Measurements from ENCODE around the gene CTU2. TPM values are rescaled to one million over a fixed set of nuclear protein-coding genes. Genes with fewer than 3 reads are reported as not detected.
A peak's percentile ranks its signal among the peaks of the same experiment; 100 is the strongest.

The CTU2 gene
- total and polyA plus RNA-seq, 2 donors (not counting 1 experiment from before 2014, with no cell fraction given), result 7.6 to 11.9 TPM

DNA sequence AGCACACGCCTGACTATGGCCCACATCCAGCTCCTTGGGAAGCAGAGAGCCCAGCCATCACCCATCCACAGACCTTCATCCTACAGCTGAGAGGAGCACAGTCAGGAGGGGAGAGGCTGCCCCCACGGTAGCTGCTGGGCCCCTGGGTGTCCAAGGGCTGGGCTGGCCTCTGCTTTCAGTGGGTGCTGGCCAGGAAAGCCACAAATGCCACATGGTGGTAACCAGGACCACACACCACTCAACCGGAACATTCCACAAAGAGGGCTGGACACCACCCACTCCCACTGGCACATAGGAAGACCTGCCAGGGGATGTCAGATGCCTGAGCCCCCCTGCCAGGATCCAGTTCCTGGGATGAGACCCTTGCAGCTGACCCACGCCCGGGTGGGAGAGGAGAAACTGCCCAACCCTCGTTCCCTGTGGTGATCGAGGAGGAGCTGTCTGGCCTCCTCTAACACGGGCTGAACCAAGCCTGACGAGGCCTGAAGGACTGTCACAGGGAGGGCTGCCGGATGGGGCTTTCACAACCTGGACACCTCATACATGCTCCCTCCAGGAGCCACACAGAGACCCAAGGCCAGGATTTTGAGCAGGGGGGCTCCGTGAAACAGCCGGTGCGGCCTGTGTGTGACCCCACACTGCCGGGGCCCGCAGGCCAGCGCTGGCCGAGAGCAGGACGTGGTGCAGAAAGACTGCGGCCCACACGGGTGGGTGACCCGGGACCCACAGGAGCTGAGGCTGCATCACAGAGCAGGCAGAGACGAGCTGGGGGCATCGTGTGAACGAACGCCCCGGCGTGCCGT is 48.0 kb downstream of the CTU2 start:
- no peak overlapping the region for H2AFZ ChIP-seq (ENCODE audit: low read length)
- H3K4me1 ChIP-seq (ENCODE audit: control insufficient read depth, extremely low read depth, insufficient read depth, low read length), result peaks cover 11% of the 10 kb centered on the region
- no peak overlapping the region for H3K4me2 ChIP-seq (ENCODE audit: extremely low read depth, insufficient read depth, low read length)
- TF ChIP-seq EZH2 (IDR thresholded peaks at IDR 0.05; ENCODE audit: low read length, missing control alignments), result no peak
- TF ChIP-seq, protein P1, sequence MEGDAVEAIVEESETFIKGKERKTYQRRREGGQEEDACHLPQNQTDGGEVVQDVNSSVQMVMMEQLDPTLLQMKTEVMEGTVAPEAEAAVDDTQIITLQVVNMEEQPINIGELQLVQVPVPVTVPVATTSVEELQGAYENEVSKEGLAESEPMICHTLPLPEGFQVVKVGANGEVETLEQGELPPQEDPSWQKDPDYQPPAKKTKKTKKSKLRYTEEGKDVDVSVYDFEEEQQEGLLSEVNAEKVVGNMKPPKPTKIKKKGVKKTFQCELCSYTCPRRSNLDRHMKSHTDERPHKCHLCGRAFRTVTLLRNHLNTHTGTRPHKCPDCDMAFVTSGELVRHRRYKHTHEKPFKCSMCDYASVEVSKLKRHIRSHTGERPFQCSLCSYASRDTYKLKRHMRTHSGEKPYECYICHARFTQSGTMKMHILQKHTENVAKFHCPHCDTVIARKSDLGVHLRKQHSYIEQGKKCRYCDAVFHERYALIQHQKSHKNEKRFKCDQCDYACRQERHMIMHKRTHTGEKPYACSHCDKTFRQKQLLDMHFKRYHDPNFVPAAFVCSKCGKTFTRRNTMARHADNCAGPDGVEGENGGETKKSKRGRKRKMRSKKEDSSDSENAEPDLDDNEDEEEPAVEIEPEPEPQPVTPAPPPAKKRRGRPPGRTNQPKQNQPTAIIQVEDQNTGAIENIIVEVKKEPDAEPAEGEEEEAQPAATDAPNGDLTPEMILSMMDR (conservative IDR thresholded peaks at IDR 0.05 in 1 of 2, IDR thresholded peaks at IDR 0.05 in 1 of 2; ENCODE audit: low read depth in 1 of 2, low read length in 2 of 2), result no peak
- no peaks in the 10 kb centered on the region for H3K9me3 ChIP-seq (ENCODE audit: control insufficient read depth, insufficient read depth, low read depth, low read length)
- no peak overlapping the region for H3K9ac ChIP-seq (ENCODE audit: insufficient read depth, low read length)
- no peak overlapping the region for H3K27ac ChIP-seq (ENCODE audit: insufficient read depth, low read length)
- DNase-seq (ENCODE audit: low read depth in 2 of 2), result no peak
- no peak overlapping the region for H3K4me3 ChIP-seq (replicated peaks in 1 of 4; ENCODE audit: control extremely low read depth in 1 of 4, insufficient read depth in 1 of 4, low read depth in 3 of 4, low read length in 4 of 4)
- peaks cover 5% of the 10 kb centered on the region for H3K36me3 ChIP-seq (ENCODE audit: control insufficient read depth, insufficient read depth, low read length)
- H3K79me2 ChIP-seq (ENCODE audit: control insufficient read depth, insufficient read depth, low read length), result peaks cover 82% of the 10 kb centered on the region
- H3K27me3 ChIP-seq (ENCODE audit: control insufficient read depth, insufficient read depth, low read length), result no peaks in the 10 kb centered on the region
- H4K20me1 ChIP-seq (ENCODE audit: control insufficient read depth, extremely low read depth, insufficient read depth, low read length), result no peaks in the 10 kb centered on the region

DNA sequence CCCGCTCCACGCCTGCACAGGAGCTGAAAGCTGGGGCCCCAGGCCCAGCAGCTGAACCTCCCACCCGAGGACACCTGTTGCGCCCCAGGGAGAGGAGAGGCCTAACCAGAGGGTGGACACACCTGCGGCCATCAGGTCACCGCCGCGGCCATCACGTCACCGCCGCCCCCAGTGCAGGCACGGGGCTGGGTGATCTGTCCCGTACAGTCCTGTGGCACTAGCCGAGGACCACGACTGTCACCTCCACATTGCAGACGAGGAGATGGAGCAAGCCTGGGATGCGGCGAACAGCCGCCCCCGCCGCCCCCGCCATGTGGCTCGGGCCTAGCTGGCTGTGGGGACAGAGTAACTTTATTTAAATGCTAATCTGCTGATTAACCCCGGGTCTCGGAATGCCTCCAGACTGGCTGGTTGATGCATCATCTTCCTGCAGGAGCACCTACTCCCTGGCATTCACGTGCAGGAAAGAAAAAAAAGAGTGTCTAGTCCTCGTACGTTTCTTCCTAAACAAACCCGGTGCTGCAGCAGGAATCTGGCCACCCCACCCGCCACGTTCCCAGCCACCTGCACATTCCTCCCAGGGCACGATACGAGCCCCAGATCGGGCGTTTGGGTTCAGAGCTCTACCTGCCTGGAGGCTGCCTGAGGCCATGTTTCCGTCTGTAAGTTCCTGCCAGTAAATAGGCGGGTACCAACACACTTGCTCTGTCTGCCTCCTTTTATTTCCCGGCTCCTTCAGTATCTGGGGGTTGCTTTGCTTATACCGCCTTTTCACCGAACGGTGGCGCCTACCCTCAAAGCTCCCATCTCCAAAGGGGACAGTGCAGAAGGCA is 48.8 kb downstream of the CTU2 start:
- Histone ChIP-seq H3K9me3 (ENCODE audit: control insufficient read depth, insufficient read depth, low read depth, low read length) (no peaks in the 10 kb centered on the region), H4K20me1 (ENCODE audit: control insufficient read depth, extremely low read depth, insufficient read depth, low read length) (no peaks in the 10 kb centered on the region), H3K27me3 (ENCODE audit: control insufficient read depth, insufficient read depth, low read length) (no peaks in the 10 kb centered on the region), H3K4me3 (replicated peaks in 1 of 4; ENCODE audit: control extremely low read depth in 1 of 4, insufficient read depth in 1 of 4, low read depth in 3 of 4, low read length in 4 of 4) (no peak overlapping the region), H3K4me1 (ENCODE audit: control insufficient read depth, extremely low read depth, insufficient read depth, low read length) (peaks cover 18% of the 10 kb centered on the region), H2AFZ (ENCODE audit: low read length) (no peak overlapping the region), H3K9ac (ENCODE audit: insufficient read depth, low read length) (no peak overlapping the region), H3K79me2 (ENCODE audit: control insufficient read depth, insufficient read depth, low read length) (peaks cover 88% of the 10 kb centered on the region), H3K27ac (ENCODE audit: insufficient read depth, low read length) (peak overlapping the region; percentile 2), H3K4me2 (ENCODE audit: extremely low read depth, insufficient read depth, low read length) (no peak overlapping the region), H3K36me3 (ENCODE audit: control insufficient read depth, insufficient read depth, low read length) (peaks cover 5% of the 10 kb centered on the region)
- DNase-seq (ENCODE audit: low read depth in 2 of 2), result peak; percentile 42 to 77
- TF ChIP-seq EZH2 (IDR thresholded peaks at IDR 0.05; ENCODE audit: low read length, missing control alignments), result no peak
- TF ChIP-seq, protein P1 (conservative IDR thresholded peaks at IDR 0.05 in 1 of 2, IDR thresholded peaks at IDR 0.05 in 1 of 2; ENCODE audit: low read depth in 1 of 2, low read length in 2 of 2), result no peak

DNA sequence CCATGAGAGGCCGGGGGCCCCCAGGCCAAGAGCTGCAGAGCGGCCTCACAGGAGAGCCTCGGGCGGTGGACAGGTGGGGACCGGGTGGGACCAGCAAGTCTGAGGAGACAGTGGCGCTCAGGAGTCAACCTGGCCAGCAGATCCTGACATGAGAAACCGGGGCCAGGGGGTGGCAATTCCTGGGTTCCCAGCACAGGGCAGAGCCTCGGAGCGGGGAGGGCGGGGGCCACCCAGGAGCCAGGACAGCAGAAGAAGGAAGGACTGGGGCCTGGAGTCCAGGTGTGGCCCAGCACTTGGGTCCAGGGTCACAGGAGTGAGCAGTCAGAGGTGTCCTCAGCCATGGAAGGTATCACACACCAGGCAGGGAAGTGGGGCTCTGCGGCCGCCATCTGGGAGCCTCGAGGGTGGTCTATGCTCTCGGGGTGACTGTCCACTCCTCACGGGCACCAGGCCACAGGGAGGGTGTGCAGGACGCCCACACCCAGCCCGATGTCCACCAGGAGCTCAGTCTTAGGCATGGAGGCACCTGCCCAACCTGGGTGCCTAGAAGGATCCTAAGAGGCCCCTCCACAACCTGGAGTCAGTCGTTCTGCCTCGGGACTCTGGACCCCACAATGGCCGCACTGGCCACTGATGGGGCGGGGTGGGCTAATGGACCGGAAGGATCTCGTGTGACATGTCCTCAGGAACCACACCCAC is 49.6 kb downstream of the CTU2 start:
- Histone ChIP-seq H3K4me2 (ENCODE audit: extremely low read depth, insufficient read depth, low read length) (peak overlapping the region; percentile 44), H3K4me1 (ENCODE audit: control insufficient read depth, extremely low read depth, insufficient read depth, low read length) (peaks cover 18% of the 10 kb centered on the region), H4K20me1 (ENCODE audit: control insufficient read depth, extremely low read depth, insufficient read depth, low read length) (no peaks in the 10 kb centered on the region)

More for the DNA sequence above, 49.6 kb downstream of the CTU2 start:
- TF ChIP-seq EZH2 (IDR thresholded peaks at IDR 0.05; ENCODE audit: low read length, missing control alignments), result no peak
- TF ChIP-seq, protein P1 (conservative IDR thresholded peaks at IDR 0.05 in 1 of 2, IDR thresholded peaks at IDR 0.05 in 1 of 2; ENCODE audit: low read depth in 1 of 2, low read length in 2 of 2), result no peak
- H2AFZ ChIP-seq (ENCODE audit: low read length), result no peak overlapping the region
- H3K9ac ChIP-seq (ENCODE audit: insufficient read depth, low read length), result no peak overlapping the region
- H3K9me3 ChIP-seq (ENCODE audit: control insufficient read depth, insufficient read depth, low read depth, low read length), result no peaks in the 10 kb centered on the region
- DNase-seq (ENCODE audit: low read depth in 2 of 2), result no peak
- no peaks in the 10 kb centered on the region for H3K27me3 ChIP-seq (ENCODE audit: control insufficient read depth, insufficient read depth, low read length)
- no peak overlapping the region for H3K4me3 ChIP-seq (replicated peaks in 1 of 4; ENCODE audit: control extremely low read depth in 1 of 4, insufficient read depth in 1 of 4, low read depth in 3 of 4, low read length in 4 of 4)
- H3K79me2 ChIP-seq (ENCODE audit: control insufficient read depth, insufficient read depth, low read length), result peaks cover 91% of the 10 kb centered on the region
- no peak overlapping the region for H3K27ac ChIP-seq (ENCODE audit: insufficient read depth, low read length)
- peaks cover 5% of the 10 kb centered on the region for H3K36me3 ChIP-seq (ENCODE audit: control insufficient read depth, insufficient read depth, low read length)

All from fibroblast of lung (primary cell).